GM23338 (cell line): ENCODE measurements around the gene GCSH. TPM values are rescaled to one million over a fixed set of nuclear protein-coding genes. Genes with fewer than 3 reads are reported as not detected.
A peak's percentile ranks its signal among the peaks of the same experiment; 100 is the strongest.

ENCODE experiments used
- ATAC-seq: fragments of 200-7000 bp; cut with Tn5 transposase; 3 replicates; pipeline ENCODE4 v1.9.1; 2020
- DNase-seq: peaks from one replicate; pipeline ENCODE4 v3.0.0-alpha.2; 2015; ENCODE audit warnings: low spot score
- H2AFZ ChIP-seq: fragments of 200-600 bp; sonication (generic); 2 replicates; pipeline ENCODE4 v1.8.0; 2016; ENCODE audit warnings: antibody characterized with exemption, mild to moderate bottlenecking, moderate library complexity
- H3F3A ChIP-seq: fragments of 200-600 bp; sonication (generic); replicated peaks from 2 replicates; pipeline ENCODE4 v1.8.0; 2017; ENCODE audit warnings: antibody characterized with exemption, mixed run types, low read depth
- H3K27ac ChIP-seq: fragments of 200-600 bp; sonication (generic); 2 replicates; pipeline ENCODE4 v1.6.1; 2016; ENCODE audit warnings: low read depth
- H3K27me3 ChIP-seq: fragments of 200-600 bp; sonication (generic); 2 replicates; pipeline ENCODE4 v1.8.0; 2016; ENCODE audit warnings: mild to moderate bottlenecking, mixed run types, moderate library complexity; ENCODE audit not compliant: insufficient read depth
- H3K36me3 ChIP-seq: fragments of 200-600 bp; sonication (generic); 2 replicates; pipeline ENCODE4 v1.8.0; 2016; ENCODE audit warnings: mild to moderate bottlenecking; ENCODE audit not compliant: insufficient read depth
- H3K4me1 ChIP-seq: fragments of 200-600 bp; sonication (generic); 2 replicates; pipeline ENCODE4 v1.8.0; 2016; ENCODE audit warnings: mild to moderate bottlenecking, moderate library complexity; ENCODE audit not compliant: insufficient read depth
- H3K4me2 ChIP-seq: fragments of 200-600 bp; sonication (generic); 2 replicates; pipeline ENCODE4 v1.7.1; 2017; ENCODE audit warnings: mixed run types
- H3K4me3 ChIP-seq: fragments of 200-600 bp; sonication (generic); 2 replicates; pipeline ENCODE4 v1.6.1; 2016; ENCODE audit warnings: mixed run types
- H3K79me2 ChIP-seq: fragments of 200-600 bp; sonication (generic); replicated peaks from 2 replicates; pipeline ENCODE4 v1.8.0; 2017; ENCODE audit warnings: mild to moderate bottlenecking; ENCODE audit not compliant: insufficient read depth
- H3K9me2 ChIP-seq: fragments of 200-600 bp; sonication (generic); 2 replicates; pipeline ENCODE4 v1.8.0; 2017; ENCODE audit not compliant: insufficient read depth
- H4K20me1 ChIP-seq: fragments of 200-600 bp; sonication (generic); replicated peaks from 2 replicates; pipeline ENCODE4 v1.8.0; 2017; ENCODE audit warnings: mild to moderate bottlenecking; ENCODE audit not compliant: insufficient read depth
- H3K27ac Mint-ChIP-seq: 2 replicates; pipeline ENCODE4 v1.8.0; 2020; ENCODE audit warnings: inconsistent platforms, mild to moderate bottlenecking, moderate library complexity, mixed read lengths
- H3K27me3 Mint-ChIP-seq: 3 replicates; pipeline ENCODE4 v1.8.0; 2022; ENCODE audit warnings: low read depth, mild to moderate bottlenecking, moderate library complexity, mixed read lengths, inconsistent platforms; ENCODE audit not compliant: insufficient read depth, poor library complexity
- H3K36me3 Mint-ChIP-seq: 3 replicates; pipeline ENCODE4 v1.8.0; 2021; ENCODE audit warnings: low read depth, mild to moderate bottlenecking, inconsistent platforms, moderate library complexity, mixed read lengths
- H3K4me1 Mint-ChIP-seq: 3 replicates; pipeline ENCODE4 v1.8.0; 2020; ENCODE audit warnings: mild to moderate bottlenecking, inconsistent platforms, mixed read lengths
- H3K4me3 Mint-ChIP-seq: 3 replicates; pipeline ENCODE4 v1.8.0; 2021; ENCODE audit warnings: moderate library complexity, mild to moderate bottlenecking, inconsistent platforms, mixed read lengths
- H3K9me3 Mint-ChIP-seq: 3 replicates; pipeline ENCODE4 v1.8.0; 2020; ENCODE audit warnings: moderate library complexity, mild to moderate bottlenecking, inconsistent platforms, mixed read lengths
- CREB1 ChIP-seq: fragments of 250-450 bp; sonication (Bioruptor Pico); IDR thresholded peaks from 2 replicates; pipeline ENCODE4 v1.5.0; 2020; ENCODE audit warnings: low read depth, mild to moderate bottlenecking, moderate library complexity
- CTCF ChIP-seq, 2 experiments: fragments of 200-600 bp in 1 of 2; sonication (generic) in 1 of 2; conservative IDR thresholded peaks; 2 replicates each; pipeline versions ENCODE4 v1.5.1 to v1.6.1; 2016 to 2017; ENCODE audit warnings: antibody characterized with exemption in 2 of 2, low read depth in 2 of 2, mild to moderate bottlenecking in 2 of 2, moderate library complexity in 1 of 2
- ETS1 ChIP-seq: IDR thresholded peaks from 2 replicates; pipeline ENCODE4 v1.6.1; 2016; ENCODE audit warnings: antibody characterized with exemption
- EZH2 ChIP-seq: fragments of 200-600 bp; sonication (generic); IDR thresholded peaks from one replicate; pipeline ENCODE4 v1.8.0; 2017; ENCODE audit warnings: antibody characterized with exemption, mild to moderate bottlenecking, low read depth; ENCODE audit not compliant: unreplicated experiment
- NANOG ChIP-seq: IDR thresholded peaks from 2 replicates; pipeline ENCODE4 v1.6.1; 2016; ENCODE audit warnings: antibody characterized with exemption, borderline replicate concordance
- POLR2AphosphoS5 ChIP-seq: IDR thresholded peaks from 2 replicates; pipeline ENCODE4 v1.6.1; 2016; ENCODE audit warnings: antibody characterized with exemption, low read depth
- ZNF331 ChIP-seq: fragments of 250-450 bp; sonication (Bioruptor Pico); IDR thresholded peaks from 2 replicates; pipeline ENCODE4 v1.5.0; 2020; ENCODE audit warnings: low read depth, mild to moderate bottlenecking, moderate library complexity
- ZNF462 ChIP-seq: fragments of 250-450 bp; sonication (Bioruptor Pico); IDR thresholded peaks from 2 replicates; pipeline ENCODE4 v1.5.0; 2020; ENCODE audit warnings: mild to moderate bottlenecking, moderate library complexity
- polyA plus RNA-seq: library from polyadenylated mRNA; unstranded; fragments of >200 nt; fragmentation: Nextera tagmentation; extraction: Ambion mirVana; gene quantifications from 2 replicates; pipeline ENCODE4 v1.2.1, GENCODE V29; 2016
- total RNA-seq: library from RNA; depleted of rRNA; stranded (reverse); fragments of >200 nt; shearing (Covaris generic); gene quantifications from 2 replicates; pipeline ENCODE4 v1.2.3, GENCODE V29; 2014

Gene GCSH
- total and polyA plus RNA-seq, 2 experiments from 2014 or later = 118 to 389 TPM

GRCh38 chr16:81095653-81095952 lies 592 bp downstream of the GCSH start (continued):
- TF ChIP-seq ZNF462 (CRISPR knock-in tag) (no peak), NANOG (no peak)

GRCh38 chr16:81094771-81095251 lies 1.4 kb downstream of the GCSH start:
- H3K27ac ChIP-seq = no peak overlapping the region
- peak overlapping the region; percentile 87 for H3K4me2 ChIP-seq
- Mint-ChIP-seq H3K27me3 (peaks cover 2% of the 10 kb centered on the region), H3K4me3 (peak overlapping the region; percentile 84), H3K27ac (no peak overlapping the region), H3K9me3 (peaks cover 3% of the 10 kb centered on the region; the same call in 2 of the 3 replicates), H3K4me1 (peaks cover 9% of the 10 kb centered on the region), H3K36me3 (peaks cover 13% of the 10 kb centered on the region)
- H2AFZ ChIP-seq = no peak overlapping the region
- ATAC-seq = no peak
- no peaks in the 10 kb centered on the region; the same call in 1 of the 2 replicates for H3K36me3 ChIP-seq
- DNase-seq = no peak
- no peaks in the 10 kb centered on the region for H3K27me3 ChIP-seq
- H3K9me2 ChIP-seq = peaks cover 7% of the 10 kb centered on the region; the same call in 1 of the 2 replicates
- peak overlapping the region; percentile 94 for H3K4me3 ChIP-seq
- H4K20me1 ChIP-seq = peaks cover 7% of the 10 kb centered on the region
- peaks cover 58% of the 10 kb centered on the region for H3K79me2 ChIP-seq
- H3F3A ChIP-seq = no peaks in the 10 kb centered on the region
- peaks cover 4% of the 10 kb centered on the region; the same call in 1 of the 2 replicates for H3K4me1 ChIP-seq
- TF ChIP-seq CTCF (conservative IDR thresholded peaks at IDR 0.05; ENCODE audit: low read depth in 2 of 2) = no peak
- no peak for TF ChIP-seq ETS1
- TF ChIP-seq ZNF331 (CRISPR knock-in tag) = no peak
- TF ChIP-seq EZH2 = no peak
- TF ChIP-seq NANOG = no peak
- TF ChIP-seq POLR2AphosphoS5 = no peak
- no peak for TF ChIP-seq CREB1 (CRISPR knock-in tag)
